NCI-H1092 (cell line): Measurements from ENCODE around the gene MLIP.
"Not testable (repeated sequence)": the region's sequence is repeated elsewhere in the genome, so short reads cannot be mapped to it uniquely, and the experiment has no call there.

Experiments used
- DNase-seq: peaks from one replicate; lab custom pipeline; 2025; lab: John Stamatoyannopoulos, UW

Gene MLIP

GRCh38 chr6:54232703-54233102, 121.5 kb downstream of the MLIP start:
- DNase-seq = no peak

GRCh38 chr6:54234539-54234938, 123.3 kb downstream of the MLIP start:
- no peak for DNase-seq

- DNase-seq = no peak
These were observed 125.7 kb downstream of the MLIP start for GRCh38 chr6:54236984-54237383.

GRCh38 chr6:54238396-54238795, 127.2 kb downstream of the MLIP start:
- DNase-seq = no peak

GRCh38 chr6:54243699-54244098, 132.5 kb downstream of the MLIP start:
- DNase-seq = no peak

- DNase-seq = no peak
These were observed 133.2 kb downstream of the MLIP start for GRCh38 chr6:54244430-54244829.

GRCh38 chr6:54245265-54245664, 134.0 kb downstream of the MLIP start:
- no peak for DNase-seq

- no peak for DNase-seq
These were observed 137.1 kb downstream of the MLIP start for GRCh38 chr6:54248319-54248718.

GRCh38 chr6:54248994-54249393, 137.8 kb downstream of the MLIP start:
- DNase-seq = no peak

- DNase-seq = not testable (repeated sequence)
These were observed 138.6 kb downstream of the MLIP start for GRCh38 chr6:54249812-54250211.

- no peak for DNase-seq
These were observed 141.3 kb downstream of the MLIP start for GRCh38 chr6:54252496-54252895.

GRCh38 chr6:54252916-54253315, 141.7 kb downstream of the MLIP start:
- DNase-seq = no peak

GRCh38 chr6:54254886-54255285, 143.6 kb downstream of the MLIP start:
- DNase-seq = no peak

GRCh38 chr6:54255886-54256285, 144.6 kb downstream of the MLIP start:
- DNase-seq = no peak

GRCh38 chr6:54260025-54260424, 148.8 kb downstream of the MLIP start:
- DNase-seq = no peak

GRCh38 chr6:54262499-54262898, 151.3 kb downstream of the MLIP start:
- no peak for DNase-seq

GRCh38 chr6:54262971-54263370, 151.7 kb downstream of the MLIP start:
- DNase-seq = no peak

- no peak for DNase-seq
These were observed 153.5 kb downstream of the MLIP start for GRCh38 chr6:54264581-54265272.

- DNase-seq = no peak
These were observed 155.2 kb downstream of the MLIP start for GRCh38 chr6:54266400-54266923.

- DNase-seq = no peak
These were observed 156.6 kb downstream of the MLIP start for GRCh38 chr6:54267798-54268197.

GRCh38 chr6:54273214-54273820, 162.1 kb downstream of the MLIP start:
- no peak for DNase-seq

GRCh38 chr6:54274383-54274782, 163.1 kb downstream of the MLIP start:
- no peak for DNase-seq

- DNase-seq = no peak
These were observed 170.9 kb downstream of the MLIP start for GRCh38 chr6:54282186-54282585.
